Measurements from ENCODE around the gene LRRIQ1. TPM values are rescaled to one million over a fixed set of nuclear protein-coding genes. Genes with fewer than 3 reads are reported as not detected.
"Not testable (repeated sequence)": the region's sequence is repeated elsewhere in the genome, so short reads cannot be mapped to it uniquely, and the experiment has no call there.

LRRIQ1 gene
- polyA plus RNA-seq, 1 donor from 2014 or later: 11.8 TPM

DNA sequence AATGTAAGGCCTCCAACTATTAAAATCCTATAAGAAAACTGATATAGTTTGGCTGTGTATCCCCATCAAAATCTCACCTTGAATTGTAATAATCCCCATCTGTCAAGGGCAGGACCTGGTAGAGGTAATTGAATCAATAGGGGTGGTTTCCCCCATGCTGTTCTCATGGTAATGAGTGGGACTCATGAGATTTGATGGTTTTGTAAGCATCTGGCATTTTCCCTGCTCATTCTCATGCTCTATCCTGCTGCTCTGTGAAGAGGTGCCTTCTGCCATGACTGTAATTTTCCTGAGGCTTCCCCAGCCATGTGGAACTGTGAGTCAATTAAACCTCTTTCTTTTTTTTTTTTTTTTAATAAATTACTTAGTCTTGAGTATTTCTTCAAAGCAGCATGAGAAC lies 31.9 kb upstream of the LRRIQ1 start:
- H3K9ac ChIP-seq (ENCODE audit: low read length): no peak overlapping the region
- no peaks in the 10 kb centered on the region for H3F3A ChIP-seq (ENCODE audit: insufficient read depth, low read length, poor library complexity, severe bottlenecking)
- H4K20me1 ChIP-seq (ENCODE audit: insufficient read depth): no peaks in the 10 kb centered on the region
- H3K4me3 ChIP-seq (ENCODE audit: low read length): no peak overlapping the region
- H3K9me2 ChIP-seq (ENCODE audit: insufficient read depth, low read length): no peaks in the 10 kb centered on the region
- H3K4me2 ChIP-seq (ENCODE audit: low read length): no peak overlapping the region
- H3K9me3 ChIP-seq (ENCODE audit: low read length): no peaks in the 10 kb centered on the region
- no peaks in the 10 kb centered on the region for H3K27me3 ChIP-seq (ENCODE audit: insufficient read depth, low read depth, low read length)
- no peak overlapping the region for H2AFZ ChIP-seq (ENCODE audit: low read depth, low read length)
- H3K27ac ChIP-seq (ENCODE audit: low read length): no peak overlapping the region
- no peaks in the 10 kb centered on the region for H3K36me3 ChIP-seq (ENCODE audit: insufficient read depth, low read length)
- TF ChIP-seq, protein P1, sequence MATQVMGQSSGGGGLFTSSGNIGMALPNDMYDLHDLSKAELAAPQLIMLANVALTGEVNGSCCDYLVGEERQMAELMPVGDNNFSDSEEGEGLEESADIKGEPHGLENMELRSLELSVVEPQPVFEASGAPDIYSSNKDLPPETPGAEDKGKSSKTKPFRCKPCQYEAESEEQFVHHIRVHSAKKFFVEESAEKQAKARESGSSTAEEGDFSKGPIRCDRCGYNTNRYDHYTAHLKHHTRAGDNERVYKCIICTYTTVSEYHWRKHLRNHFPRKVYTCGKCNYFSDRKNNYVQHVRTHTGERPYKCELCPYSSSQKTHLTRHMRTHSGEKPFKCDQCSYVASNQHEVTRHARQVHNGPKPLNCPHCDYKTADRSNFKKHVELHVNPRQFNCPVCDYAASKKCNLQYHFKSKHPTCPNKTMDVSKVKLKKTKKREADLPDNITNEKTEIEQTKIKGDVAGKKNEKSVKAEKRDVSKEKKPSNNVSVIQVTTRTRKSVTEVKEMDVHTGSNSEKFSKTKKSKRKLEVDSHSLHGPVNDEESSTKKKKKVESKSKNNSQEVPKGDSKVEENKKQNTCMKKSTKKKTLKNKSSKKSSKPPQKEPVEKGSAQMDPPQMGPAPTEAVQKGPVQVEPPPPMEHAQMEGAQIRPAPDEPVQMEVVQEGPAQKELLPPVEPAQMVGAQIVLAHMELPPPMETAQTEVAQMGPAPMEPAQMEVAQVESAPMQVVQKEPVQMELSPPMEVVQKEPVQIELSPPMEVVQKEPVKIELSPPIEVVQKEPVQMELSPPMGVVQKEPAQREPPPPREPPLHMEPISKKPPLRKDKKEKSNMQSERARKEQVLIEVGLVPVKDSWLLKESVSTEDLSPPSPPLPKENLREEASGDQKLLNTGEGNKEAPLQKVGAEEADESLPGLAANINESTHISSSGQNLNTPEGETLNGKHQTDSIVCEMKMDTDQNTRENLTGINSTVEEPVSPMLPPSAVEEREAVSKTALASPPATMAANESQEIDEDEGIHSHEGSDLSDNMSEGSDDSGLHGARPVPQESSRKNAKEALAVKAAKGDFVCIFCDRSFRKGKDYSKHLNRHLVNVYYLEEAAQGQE (IDR thresholded peaks at IDR 0.05; ENCODE audit: borderline replicate concordance): no peak
- TF ChIP-seq SMC3 (conservative IDR thresholded peaks at IDR 0.05; ENCODE audit: poor library complexity) (no peak), RAD21 (conservative IDR thresholded peaks at IDR 0.05) (no peak), TAF1 (IDR thresholded peaks at IDR 0.05; ENCODE audit: low read depth) (no peak), EZH2 (IDR thresholded peaks at IDR 0.05; ENCODE audit: borderline replicate concordance, insufficient read depth, low read length, poor library complexity, severe bottlenecking) (no peak), EP300 (conservative IDR thresholded peaks at IDR 0.05; ENCODE audit: poor library complexity, severe bottlenecking) (no peak), POLR2AphosphoS5 (IDR thresholded peaks at IDR 0.05) (no peak)
- H3K79me2 ChIP-seq (replicated peaks; ENCODE audit: insufficient read depth, low read length): no peaks in the 10 kb centered on the region

DNA sequence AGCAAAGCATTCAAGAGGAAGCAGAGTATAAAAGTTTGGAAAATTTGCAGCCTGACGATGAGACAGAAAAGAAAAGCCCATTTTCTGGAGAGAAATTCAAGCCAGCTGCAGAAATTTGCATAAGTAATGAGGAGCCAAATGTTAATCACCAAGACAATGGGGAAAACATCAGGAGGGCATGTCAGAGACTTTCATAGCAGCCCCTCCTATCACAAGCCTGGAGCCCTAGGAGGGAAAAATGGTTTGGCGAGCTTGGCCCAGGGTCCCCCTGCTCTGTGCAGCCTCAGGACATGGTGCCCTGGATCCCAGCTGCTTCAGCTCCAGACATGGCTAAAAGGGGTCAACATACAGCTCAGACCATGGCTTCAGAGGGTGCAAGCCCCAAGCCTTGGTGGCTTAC lies 31.1 kb upstream of the LRRIQ1 start:
- H3K4me2 ChIP-seq (ENCODE audit: low read length): not testable (repeated sequence)

DNA sequence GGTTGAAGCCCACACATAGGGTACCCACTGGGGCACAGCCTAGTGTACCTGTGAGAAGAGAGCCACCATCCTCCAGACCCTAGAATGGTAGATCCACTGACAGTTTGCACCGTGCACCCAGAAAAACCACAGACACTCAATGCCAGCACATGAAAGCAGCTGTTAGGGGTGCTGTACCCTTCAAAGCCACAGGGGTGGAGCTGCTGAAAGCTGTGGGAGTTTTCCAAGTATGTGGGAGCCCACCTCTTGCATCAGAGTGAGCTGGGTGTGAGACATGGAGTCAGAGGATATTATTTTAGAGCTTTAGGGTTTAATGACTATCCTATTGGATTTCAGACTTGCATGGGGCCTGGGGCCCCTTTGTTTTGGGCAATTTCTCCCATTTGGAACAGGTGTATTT lies 30.5 kb upstream of the LRRIQ1 start:
- Histone ChIP-seq H3K4me3 (ENCODE audit: low read length) (no peak overlapping the region), H3K4me2 (ENCODE audit: low read length) (no peak overlapping the region), H2AFZ (ENCODE audit: low read depth, low read length) (no peak overlapping the region), H3K9ac (ENCODE audit: low read length) (no peak overlapping the region), H3K27ac (ENCODE audit: low read length) (no peak overlapping the region), H3F3A (ENCODE audit: insufficient read depth, low read length, poor library complexity, severe bottlenecking) (no peaks in the 10 kb centered on the region), H3K9me3 (ENCODE audit: low read length) (no peaks in the 10 kb centered on the region), H3K36me3 (ENCODE audit: insufficient read depth, low read length) (no peaks in the 10 kb centered on the region), H3K9me2 (ENCODE audit: insufficient read depth, low read length) (no peaks in the 10 kb centered on the region), H3K79me2 (replicated peaks; ENCODE audit: insufficient read depth, low read length) (no peaks in the 10 kb centered on the region), H3K27me3 (ENCODE audit: insufficient read depth, low read depth, low read length) (no peaks in the 10 kb centered on the region), H4K20me1 (ENCODE audit: insufficient read depth) (no peaks in the 10 kb centered on the region)
- TF ChIP-seq RAD21 (conservative IDR thresholded peaks at IDR 0.05) (no peak), MXI1 (conservative IDR thresholded peaks at IDR 0.05; ENCODE audit: poor library complexity, severe bottlenecking) (no peak), EP300 (conservative IDR thresholded peaks at IDR 0.05; ENCODE audit: poor library complexity, severe bottlenecking) (no peak), POLR2AphosphoS5 (IDR thresholded peaks at IDR 0.05) (no peak), TAF1 (IDR thresholded peaks at IDR 0.05; ENCODE audit: low read depth) (no peak), SMC3 (conservative IDR thresholded peaks at IDR 0.05; ENCODE audit: poor library complexity) (no peak), EZH2 (IDR thresholded peaks at IDR 0.05; ENCODE audit: borderline replicate concordance, insufficient read depth, low read length, poor library complexity, severe bottlenecking) (no peak)
- TF ChIP-seq, protein P1 (IDR thresholded peaks at IDR 0.05; ENCODE audit: borderline replicate concordance): no peak
- TF ChIP-seq, protein P2, sequence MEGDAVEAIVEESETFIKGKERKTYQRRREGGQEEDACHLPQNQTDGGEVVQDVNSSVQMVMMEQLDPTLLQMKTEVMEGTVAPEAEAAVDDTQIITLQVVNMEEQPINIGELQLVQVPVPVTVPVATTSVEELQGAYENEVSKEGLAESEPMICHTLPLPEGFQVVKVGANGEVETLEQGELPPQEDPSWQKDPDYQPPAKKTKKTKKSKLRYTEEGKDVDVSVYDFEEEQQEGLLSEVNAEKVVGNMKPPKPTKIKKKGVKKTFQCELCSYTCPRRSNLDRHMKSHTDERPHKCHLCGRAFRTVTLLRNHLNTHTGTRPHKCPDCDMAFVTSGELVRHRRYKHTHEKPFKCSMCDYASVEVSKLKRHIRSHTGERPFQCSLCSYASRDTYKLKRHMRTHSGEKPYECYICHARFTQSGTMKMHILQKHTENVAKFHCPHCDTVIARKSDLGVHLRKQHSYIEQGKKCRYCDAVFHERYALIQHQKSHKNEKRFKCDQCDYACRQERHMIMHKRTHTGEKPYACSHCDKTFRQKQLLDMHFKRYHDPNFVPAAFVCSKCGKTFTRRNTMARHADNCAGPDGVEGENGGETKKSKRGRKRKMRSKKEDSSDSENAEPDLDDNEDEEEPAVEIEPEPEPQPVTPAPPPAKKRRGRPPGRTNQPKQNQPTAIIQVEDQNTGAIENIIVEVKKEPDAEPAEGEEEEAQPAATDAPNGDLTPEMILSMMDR (IDR thresholded peaks at IDR 0.05; ENCODE audit: poor library complexity, severe bottlenecking): no peak

More for the DNA sequence above, 31.1 kb upstream of the LRRIQ1 start:
- H3K27me3 ChIP-seq (ENCODE audit: insufficient read depth, low read depth, low read length); H3K9ac ChIP-seq (ENCODE audit: low read length); H3K27ac ChIP-seq (ENCODE audit: low read length); H3K9me3 ChIP-seq (ENCODE audit: low read length); H3F3A ChIP-seq (ENCODE audit: insufficient read depth, low read length, poor library complexity, severe bottlenecking); H3K36me3 ChIP-seq (ENCODE audit: insufficient read depth, low read length); H3K4me3 ChIP-seq (ENCODE audit: low read length); H2AFZ ChIP-seq (ENCODE audit: low read depth, low read length); H3K79me2 ChIP-seq (replicated peaks; ENCODE audit: insufficient read depth, low read length); H4K20me1 ChIP-seq (ENCODE audit: insufficient read depth); H3K9me2 ChIP-seq (ENCODE audit: insufficient read depth, low read length): not testable (repeated sequence)
